ENCODE measurements around the gene FAM163A.

The FAM163A gene

GRCh38 chr1:179785728-179786127, 42.6 kb downstream of the FAM163A start:
- Histone ChIP-seq H2AFZ (ENCODE audit: low read depth, low read length) (no peak overlapping the region), H3K4me3 (ENCODE audit: low read depth in 1 of 2, low read length in 2 of 2) (no peak overlapping the region), H3K4me2 (ENCODE audit: insufficient read depth, low read length) (no peak overlapping the region), H3K4me1 (ENCODE audit: insufficient read depth, low read length) (no peaks in the 10 kb centered on the region), H3K27ac (ENCODE audit: low read length) (no peak overlapping the region), H3K9ac (ENCODE audit: low read depth, low read length) (no peak overlapping the region), H3K79me2 (ENCODE audit: insufficient read depth, low read length) (no peaks in the 10 kb centered on the region), H3K9me3 (ENCODE audit: insufficient read depth, low read length, severe bottlenecking) (no peaks in the 10 kb centered on the region), H3K36me3 (ENCODE audit: insufficient read depth, low read length) (no peaks in the 10 kb centered on the region), H4K20me1 (ENCODE audit: insufficient read depth, low read length) (peaks cover 2% of the 10 kb centered on the region; the same call in 1 of the 2 replicates), H3K27me3 (ENCODE audit: insufficient read depth, low read length, poor library complexity) (peaks cover 38% of the 10 kb centered on the region)
- no peak for DNase-seq
- TF ChIP-seq EZH2 (IDR thresholded peaks at IDR 0.05; ENCODE audit: borderline replicate concordance, low read depth, low read length, severe bottlenecking) (no peak), CTCF (IDR thresholded peaks at IDR 0.05; ENCODE audit: borderline replicate concordance, extremely low read depth, low read length, poor library complexity, severe bottlenecking) (no peak)
- no peak for ATAC-seq (ENCODE audit: insufficient read depth, low read depth)

- H3K9ac ChIP-seq (ENCODE audit: low read depth, low read length) = no peak overlapping the region
- H3K4me2 ChIP-seq (ENCODE audit: insufficient read depth, low read length) = no peak overlapping the region
- no peak overlapping the region for H2AFZ ChIP-seq (ENCODE audit: low read depth, low read length)
- no peaks in the 10 kb centered on the region for H3K9me3 ChIP-seq (ENCODE audit: insufficient read depth, low read length, severe bottlenecking)
- DNase-seq = no peak
- peaks cover 38% of the 10 kb centered on the region for H3K27me3 ChIP-seq (ENCODE audit: insufficient read depth, low read length, poor library complexity)
- H3K4me3 ChIP-seq (ENCODE audit: low read depth in 1 of 2, low read length in 2 of 2) = no peak overlapping the region
- no peak overlapping the region for H3K27ac ChIP-seq (ENCODE audit: low read length)
- no peaks in the 10 kb centered on the region for H3K36me3 ChIP-seq (ENCODE audit: insufficient read depth, low read length)
- H4K20me1 ChIP-seq (ENCODE audit: insufficient read depth, low read length) = peaks cover 2% of the 10 kb centered on the region; the same call in 1 of the 2 replicates
- no peak for ATAC-seq (ENCODE audit: insufficient read depth, low read depth)
- no peaks in the 10 kb centered on the region for H3K79me2 ChIP-seq (ENCODE audit: insufficient read depth, low read length)
- no peaks in the 10 kb centered on the region for H3K4me1 ChIP-seq (ENCODE audit: insufficient read depth, low read length)
- TF ChIP-seq CTCF (IDR thresholded peaks at IDR 0.05; ENCODE audit: borderline replicate concordance, extremely low read depth, low read length, poor library complexity, severe bottlenecking) (no peak), EZH2 (IDR thresholded peaks at IDR 0.05; ENCODE audit: borderline replicate concordance, low read depth, low read length, severe bottlenecking) (no peak)
Observed at GRCh38 chr1:179786815-179787685, 44.0 kb downstream of the FAM163A start.

GRCh38 chr1:179788259-179788658, 45.2 kb downstream of the FAM163A start:
- no peak overlapping the region for H2AFZ ChIP-seq (ENCODE audit: low read depth, low read length)
- peaks cover 32% of the 10 kb centered on the region for H3K27me3 ChIP-seq (ENCODE audit: insufficient read depth, low read length, poor library complexity)
- H3K4me2 ChIP-seq (ENCODE audit: insufficient read depth, low read length) = no peak overlapping the region
- no peaks in the 10 kb centered on the region for H3K79me2 ChIP-seq (ENCODE audit: insufficient read depth, low read length)
- DNase-seq = no peak
- ATAC-seq (ENCODE audit: insufficient read depth, low read depth) = no peak
- no peaks in the 10 kb centered on the region for H3K36me3 ChIP-seq (ENCODE audit: insufficient read depth, low read length)
- H4K20me1 ChIP-seq (ENCODE audit: insufficient read depth, low read length) = peaks cover 2% of the 10 kb centered on the region; the same call in 1 of the 2 replicates
- no peak overlapping the region for H3K27ac ChIP-seq (ENCODE audit: low read length)
- no peaks in the 10 kb centered on the region for H3K9me3 ChIP-seq (ENCODE audit: insufficient read depth, low read length, severe bottlenecking)
- no peak overlapping the region for H3K4me3 ChIP-seq (ENCODE audit: low read depth in 1 of 2, low read length in 2 of 2)
- H3K9ac ChIP-seq (ENCODE audit: low read depth, low read length) = no peak overlapping the region
- no peaks in the 10 kb centered on the region for H3K4me1 ChIP-seq (ENCODE audit: insufficient read depth, low read length)
- no peak for TF ChIP-seq EZH2 (IDR thresholded peaks at IDR 0.05; ENCODE audit: borderline replicate concordance, low read depth, low read length, severe bottlenecking)

GRCh38 chr1:179793281-179793680, 50.2 kb downstream of the FAM163A start:
- no peak overlapping the region for H2AFZ ChIP-seq (ENCODE audit: low read depth, low read length)
- H3K36me3 ChIP-seq (ENCODE audit: insufficient read depth, low read length) = no peaks in the 10 kb centered on the region
- no peak overlapping the region for H3K4me3 ChIP-seq (ENCODE audit: low read depth in 1 of 2, low read length in 2 of 2)
- no peaks in the 10 kb centered on the region for H3K4me1 ChIP-seq (ENCODE audit: insufficient read depth, low read length)
- no peaks in the 10 kb centered on the region for H4K20me1 ChIP-seq (ENCODE audit: insufficient read depth, low read length)
- H3K27me3 ChIP-seq (ENCODE audit: insufficient read depth, low read length, poor library complexity) = peaks cover 10% of the 10 kb centered on the region
- TF ChIP-seq CTCF (IDR thresholded peaks at IDR 0.05; ENCODE audit: borderline replicate concordance, extremely low read depth, low read length, poor library complexity, severe bottlenecking) = no peak
- TF ChIP-seq EZH2 (IDR thresholded peaks at IDR 0.05; ENCODE audit: borderline replicate concordance, low read depth, low read length, severe bottlenecking) = no peak
- no peaks in the 10 kb centered on the region for H3K79me2 ChIP-seq (ENCODE audit: insufficient read depth, low read length)
- ATAC-seq (ENCODE audit: insufficient read depth, low read depth) (no peak), DNase-seq (no peak)
- no peak overlapping the region for H3K4me2 ChIP-seq (ENCODE audit: insufficient read depth, low read length)
- H3K27ac ChIP-seq (ENCODE audit: low read length) = no peak overlapping the region
- H3K9ac ChIP-seq (ENCODE audit: low read depth, low read length) = no peak overlapping the region
- H3K9me3 ChIP-seq (ENCODE audit: insufficient read depth, low read length, severe bottlenecking) = no peaks in the 10 kb centered on the region

All from DND-41 (cell line).